ENCODE results near the gene GFM2. TPM values are rescaled to one million over a fixed set of nuclear protein-coding genes. Genes with fewer than 3 reads are reported as not detected.

The GFM2 gene
- total RNA-seq, 1 experiment from 2014 or later: 36.0 TPM

DNA sequence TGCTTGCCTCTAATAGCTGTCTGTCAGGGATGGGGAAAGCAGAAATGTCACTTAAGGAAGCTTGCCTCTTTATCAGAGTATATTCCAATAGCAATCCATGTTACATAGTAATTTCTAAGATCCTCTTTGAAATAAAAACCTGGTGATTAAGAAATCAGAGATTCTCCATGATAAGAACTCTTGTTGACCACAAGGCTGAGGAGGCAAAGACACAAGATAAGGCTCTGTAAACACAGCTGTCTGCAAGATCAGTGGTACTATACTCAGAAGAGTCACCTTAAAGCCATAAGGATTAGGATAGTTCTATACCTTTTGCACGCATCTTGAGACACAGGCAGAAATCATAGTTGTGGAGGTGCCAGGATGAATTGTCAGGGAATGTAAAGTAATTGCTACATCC lies 41.6 kb downstream of the GFM2 start:
- H3K27ac ChIP-seq (ENCODE audit: low read depth, low read length, poor library complexity, severe bottlenecking): no peak overlapping the region
- POLR2A ChIA-PET (ENCODE audit: low non-redundant PET): no interaction called here
- TF ChIP-seq, protein P1, sequence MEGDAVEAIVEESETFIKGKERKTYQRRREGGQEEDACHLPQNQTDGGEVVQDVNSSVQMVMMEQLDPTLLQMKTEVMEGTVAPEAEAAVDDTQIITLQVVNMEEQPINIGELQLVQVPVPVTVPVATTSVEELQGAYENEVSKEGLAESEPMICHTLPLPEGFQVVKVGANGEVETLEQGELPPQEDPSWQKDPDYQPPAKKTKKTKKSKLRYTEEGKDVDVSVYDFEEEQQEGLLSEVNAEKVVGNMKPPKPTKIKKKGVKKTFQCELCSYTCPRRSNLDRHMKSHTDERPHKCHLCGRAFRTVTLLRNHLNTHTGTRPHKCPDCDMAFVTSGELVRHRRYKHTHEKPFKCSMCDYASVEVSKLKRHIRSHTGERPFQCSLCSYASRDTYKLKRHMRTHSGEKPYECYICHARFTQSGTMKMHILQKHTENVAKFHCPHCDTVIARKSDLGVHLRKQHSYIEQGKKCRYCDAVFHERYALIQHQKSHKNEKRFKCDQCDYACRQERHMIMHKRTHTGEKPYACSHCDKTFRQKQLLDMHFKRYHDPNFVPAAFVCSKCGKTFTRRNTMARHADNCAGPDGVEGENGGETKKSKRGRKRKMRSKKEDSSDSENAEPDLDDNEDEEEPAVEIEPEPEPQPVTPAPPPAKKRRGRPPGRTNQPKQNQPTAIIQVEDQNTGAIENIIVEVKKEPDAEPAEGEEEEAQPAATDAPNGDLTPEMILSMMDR (conservative IDR thresholded peaks at IDR 0.05; ENCODE audit: low read depth, low read length): no peak
- no peak for TF ChIP-seq EZH2 (IDR thresholded peaks at IDR 0.05; ENCODE audit: borderline replicate concordance, low read depth, low read length, poor library complexity, severe bottlenecking)
- H3K4me1 ChIP-seq (ENCODE audit: insufficient read depth, low read length, poor library complexity, severe bottlenecking): no peaks in the 10 kb centered on the region
- no peaks in the 10 kb centered on the region for H3K9me3 ChIP-seq (ENCODE audit: low read depth, low read length, poor library complexity, severe bottlenecking)
- CTCF ChIA-PET: interaction anchor here (0.5 kb wide), 1 partner anchor 550 kb away, joined by 3 read pairs; no protein-coding TSS in a partner anchor
- no TSS peak for BruUV-seq (replicated peaks)
- no peak overlapping the region for H3K4me3 ChIP-seq (ENCODE audit: low read depth, low read length, poor library complexity, severe bottlenecking)
- intact Hi-C loops (cut with micrococcal nuclease; ENCODE audit: unreplicated experiment): no loop called here
- no peak for DNase-seq (ENCODE audit: low spot score)
- H3K36me3 ChIP-seq (ENCODE audit: insufficient read depth, low read length, poor library complexity, severe bottlenecking): peaks cover 25% of the 10 kb centered on the region
- no peaks in the 10 kb centered on the region for H3K27me3 ChIP-seq (replicated peaks; ENCODE audit: insufficient read depth, low read depth, low read length, poor library complexity)

DNA sequence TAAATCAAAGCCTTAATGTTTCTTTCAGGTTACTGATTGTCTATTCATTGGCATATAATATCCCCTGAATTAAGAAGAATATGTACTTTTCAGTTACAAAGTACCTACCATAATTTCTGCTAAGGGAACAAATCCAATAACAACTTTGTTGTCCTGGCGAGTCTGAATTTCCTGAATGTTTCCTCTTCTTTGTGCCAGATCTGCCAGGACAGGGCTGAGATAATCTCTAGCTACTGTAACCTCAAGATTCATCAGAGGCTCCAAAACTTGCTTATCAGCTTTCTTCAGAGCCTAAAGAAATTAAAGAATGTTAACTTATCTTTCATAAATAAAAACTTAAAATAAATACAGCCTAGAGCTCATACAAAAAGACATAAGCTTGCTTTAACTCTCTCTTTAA lies 44.6 kb downstream of the GFM2 start:
- H3K36me3 ChIP-seq (ENCODE audit: insufficient read depth, low read length, poor library complexity, severe bottlenecking): peaks cover 30% of the 10 kb centered on the region
- ChIA-PET POLR2A (ENCODE audit: low non-redundant PET) (no interaction called here), CTCF (no interaction called here)

DNA sequence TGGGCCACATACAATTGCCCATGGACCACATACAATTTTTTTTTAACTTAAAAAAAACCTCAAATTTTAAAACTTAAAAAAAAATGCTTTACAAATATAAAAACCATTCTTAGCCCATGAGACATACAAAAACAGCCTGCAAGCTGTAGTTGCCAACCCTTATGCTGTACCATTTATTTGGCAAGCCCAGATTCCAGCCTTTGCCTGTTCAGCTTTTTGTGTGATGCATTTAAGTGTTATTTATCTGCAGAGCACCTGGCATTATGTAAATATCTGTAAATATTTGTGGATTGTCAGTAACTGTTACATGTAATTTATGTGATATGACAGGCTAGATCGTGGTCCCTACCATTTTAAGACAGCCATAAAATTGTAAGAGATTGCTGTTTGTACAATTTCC lies 49.3 kb downstream of the GFM2 start:
- POLR2A ChIA-PET (ENCODE audit: low non-redundant PET): interaction anchor here (0.6 kb wide), 1 partner anchor 41 kb away, joined by 3 read pairs; no protein-coding TSS in a partner anchor
- Histone ChIP-seq H3K4me3 (ENCODE audit: low read depth, low read length, poor library complexity, severe bottlenecking) (no peak overlapping the region), H3K4me1 (ENCODE audit: insufficient read depth, low read length, poor library complexity, severe bottlenecking) (no peaks in the 10 kb centered on the region), H3K36me3 (ENCODE audit: insufficient read depth, low read length, poor library complexity, severe bottlenecking) (peaks cover 33% of the 10 kb centered on the region), H3K9me3 (ENCODE audit: low read depth, low read length, poor library complexity, severe bottlenecking) (no peaks in the 10 kb centered on the region), H3K27ac (ENCODE audit: low read depth, low read length, poor library complexity, severe bottlenecking) (no peak overlapping the region), H3K27me3 (replicated peaks; ENCODE audit: insufficient read depth, low read depth, low read length, poor library complexity) (no peaks in the 10 kb centered on the region)
- no TSS peak for BruUV-seq (replicated peaks)
- intact Hi-C loops (cut with micrococcal nuclease; ENCODE audit: unreplicated experiment): no loop called here
- CTCF ChIA-PET: no interaction called here
- no peak for TF ChIP-seq EZH2 (IDR thresholded peaks at IDR 0.05; ENCODE audit: borderline replicate concordance, low read depth, low read length, poor library complexity, severe bottlenecking)
- TF ChIP-seq, protein P1 (conservative IDR thresholded peaks at IDR 0.05; ENCODE audit: low read depth, low read length): no peak
- no peak for DNase-seq (ENCODE audit: low spot score)

More for the DNA sequence above, 44.6 kb downstream of the GFM2 start:
- no peaks in the 10 kb centered on the region for H3K4me1 ChIP-seq (ENCODE audit: insufficient read depth, low read length, poor library complexity, severe bottlenecking)
- intact Hi-C loops (cut with micrococcal nuclease; ENCODE audit: unreplicated experiment): no loop called here
- BruUV-seq (replicated peaks): no TSS peak
- no peak for TF ChIP-seq EZH2 (IDR thresholded peaks at IDR 0.05; ENCODE audit: borderline replicate concordance, low read depth, low read length, poor library complexity, severe bottlenecking)
- TF ChIP-seq, protein P1 (conservative IDR thresholded peaks at IDR 0.05; ENCODE audit: low read depth, low read length): no peak
- no peak overlapping the region for H3K4me3 ChIP-seq (ENCODE audit: low read depth, low read length, poor library complexity, severe bottlenecking)
- no peak for DNase-seq (ENCODE audit: low spot score)
- no peaks in the 10 kb centered on the region for H3K9me3 ChIP-seq (ENCODE audit: low read depth, low read length, poor library complexity, severe bottlenecking)
- no peaks in the 10 kb centered on the region for H3K27me3 ChIP-seq (replicated peaks; ENCODE audit: insufficient read depth, low read depth, low read length, poor library complexity)
- no peak overlapping the region for H3K27ac ChIP-seq (ENCODE audit: low read depth, low read length, poor library complexity, severe bottlenecking)
